HG03060 (cell line): ENCODE results near the gene LINS1.
"Not testable (repeated sequence)": the region's sequence is repeated elsewhere in the genome, so short reads cannot be mapped to it uniquely, and the experiment has no call there.

Source experiments
- ATAC-seq: cut with Tn5 transposase; IDR thresholded peaks from one replicate; pipeline ENCODE4 v1.9.1; 2021; ENCODE audit warnings: low read depth, moderate number of reproducible peaks; ENCODE audit not compliant: unreplicated experiment

Gene LINS1

DNA sequence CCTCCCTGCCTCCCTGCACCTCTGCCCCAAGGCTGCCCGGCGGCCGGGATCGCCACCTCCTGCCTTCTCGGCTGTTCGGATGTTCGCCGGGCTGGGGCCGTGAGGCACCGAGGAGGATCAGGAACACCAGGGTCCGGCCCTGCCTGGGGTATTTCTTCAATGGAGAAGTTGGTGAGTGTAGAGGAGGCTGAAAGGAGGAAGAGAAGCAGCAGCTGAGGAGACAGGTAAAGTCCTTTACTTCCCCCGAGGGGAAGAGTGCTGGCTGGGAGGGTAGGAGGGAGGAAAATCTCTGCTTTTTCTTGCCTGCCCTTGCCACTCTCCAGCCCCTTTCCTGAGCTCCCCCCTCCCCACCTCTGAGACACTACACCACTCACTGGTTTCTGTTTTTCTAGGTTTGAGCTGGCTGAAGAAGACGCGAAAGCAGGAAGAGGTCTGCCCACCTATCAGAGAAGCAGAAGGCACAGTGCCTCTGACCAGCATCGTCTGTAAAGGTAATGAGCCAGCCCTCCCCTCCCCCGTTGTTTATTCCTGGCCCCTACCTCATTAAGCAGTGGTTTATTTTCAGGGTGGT, 924 bp upstream of the LINS1 start:
- ATAC-seq = peak; percentile 21

- ATAC-seq = peak; percentile 0
Observed at GRCh38 chr15:100601617-100602063, 344 bp downstream of the LINS1 start.

DNA sequence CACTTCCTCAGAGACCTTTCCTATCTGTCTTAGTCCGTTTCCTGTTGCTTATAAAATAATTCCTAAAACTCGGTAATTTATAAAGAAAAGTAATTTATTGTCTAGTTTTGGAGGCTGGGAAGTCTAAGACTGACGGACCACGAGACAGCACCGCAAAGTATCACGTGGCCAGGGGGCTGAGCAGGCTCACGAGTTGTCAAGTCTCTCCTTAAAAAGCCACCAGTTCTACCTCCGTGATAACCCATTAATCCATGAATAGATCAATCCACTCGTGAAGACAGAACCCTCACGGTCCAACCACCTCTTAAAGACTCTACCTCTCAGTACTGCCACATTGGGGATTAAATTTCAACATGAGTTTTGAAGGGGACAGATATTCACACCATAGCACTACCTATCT, 821 bp downstream of the LINS1 start:
- ATAC-seq = no peak

- no peak for ATAC-seq
Observed at GRCh38 chr15:100598655-100599054, 3.3 kb downstream of the LINS1 start.

DNA sequence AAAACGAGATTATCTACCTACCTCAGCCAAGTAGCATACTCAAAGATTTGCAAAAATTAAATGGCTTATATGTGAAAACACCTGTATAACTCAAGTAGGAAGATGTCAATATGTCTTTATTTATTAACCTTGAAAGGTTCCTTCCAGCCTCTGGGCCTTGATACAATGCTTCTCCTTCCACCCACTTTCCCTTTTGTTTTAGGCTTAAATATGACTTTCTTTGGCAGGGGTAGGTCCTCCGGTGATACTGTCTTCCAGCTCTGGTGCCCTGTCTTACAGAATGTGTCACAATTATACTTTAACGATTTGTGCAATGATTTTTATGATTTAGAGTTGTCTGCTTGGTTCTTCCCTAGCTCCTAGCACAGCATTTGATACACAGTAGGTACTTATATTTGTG, 4.1 kb downstream of the LINS1 start:
- ATAC-seq = no peak

DNA sequence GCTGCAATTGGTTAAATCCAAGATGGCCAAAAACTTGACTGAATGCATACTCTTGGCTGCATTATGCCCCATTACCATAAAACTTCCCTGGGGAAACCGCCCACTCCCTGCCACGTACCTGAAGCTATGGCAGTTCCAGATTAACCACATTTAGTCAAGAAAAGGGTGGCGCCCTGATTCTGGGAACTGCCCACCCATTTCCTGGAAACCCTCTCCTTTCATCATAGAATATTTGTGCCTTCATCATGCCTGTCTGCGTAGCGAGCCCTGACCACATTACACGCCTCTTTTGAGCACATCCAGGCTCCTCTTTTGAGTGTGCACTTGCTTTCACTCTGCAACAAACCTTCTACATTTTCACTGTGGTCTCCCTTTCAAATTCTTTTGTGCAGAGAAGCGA, 5.2 kb downstream of the LINS1 start:
- ATAC-seq = peak; percentile 74

- no peak for ATAC-seq
Observed at GRCh38 chr15:100595964-100596363, 6.0 kb downstream of the LINS1 start.

GRCh38 chr15:100593431-100593830, 8.6 kb downstream of the LINS1 start:
- ATAC-seq = no peak

- no peak for ATAC-seq
Observed at GRCh38 chr15:100592898-100593297, 9.1 kb downstream of the LINS1 start.

DNA sequence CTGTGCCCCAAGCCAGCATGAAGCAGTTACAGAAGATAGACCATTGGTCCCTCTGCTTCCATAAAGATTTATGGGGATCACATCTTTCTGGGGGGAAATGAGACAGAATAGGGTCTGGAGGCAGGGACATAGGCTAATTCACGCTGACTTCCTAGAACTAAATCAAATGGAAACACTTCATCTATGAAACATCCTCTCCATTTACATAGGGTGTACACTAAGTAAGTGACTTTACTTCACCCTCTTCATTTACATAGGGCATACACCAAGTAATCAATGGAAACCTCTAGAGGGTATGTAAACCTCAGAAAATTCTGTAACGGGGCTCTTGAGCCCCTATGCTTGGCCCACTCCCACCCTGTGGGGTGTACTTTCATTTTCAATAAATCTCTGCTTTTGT, 10.1 kb downstream of the LINS1 start:
- no peak for ATAC-seq

DNA sequence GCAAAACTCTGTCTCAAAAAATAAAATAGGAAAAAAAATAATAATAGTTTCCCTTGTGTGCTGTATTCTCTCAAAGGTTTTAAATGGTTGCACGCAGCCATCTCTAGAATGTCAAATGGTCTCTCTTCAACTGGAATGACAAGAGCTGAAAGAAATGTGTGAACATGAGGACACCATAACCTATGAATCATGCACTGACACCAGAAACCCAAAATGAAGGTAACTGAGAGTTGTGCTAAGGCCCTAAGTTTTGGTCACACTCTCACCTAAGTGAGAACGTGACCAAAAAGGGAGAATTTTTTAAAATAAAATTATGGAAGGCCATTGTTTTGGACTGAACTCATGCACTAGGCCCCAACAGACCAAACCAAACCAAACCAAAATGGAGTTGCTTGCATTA, 10.8 kb downstream of the LINS1 start:
- ATAC-seq = not testable (repeated sequence)

GRCh38 chr15:100588638-100589242, 13.2 kb downstream of the LINS1 start:
- no peak for ATAC-seq

DNA sequence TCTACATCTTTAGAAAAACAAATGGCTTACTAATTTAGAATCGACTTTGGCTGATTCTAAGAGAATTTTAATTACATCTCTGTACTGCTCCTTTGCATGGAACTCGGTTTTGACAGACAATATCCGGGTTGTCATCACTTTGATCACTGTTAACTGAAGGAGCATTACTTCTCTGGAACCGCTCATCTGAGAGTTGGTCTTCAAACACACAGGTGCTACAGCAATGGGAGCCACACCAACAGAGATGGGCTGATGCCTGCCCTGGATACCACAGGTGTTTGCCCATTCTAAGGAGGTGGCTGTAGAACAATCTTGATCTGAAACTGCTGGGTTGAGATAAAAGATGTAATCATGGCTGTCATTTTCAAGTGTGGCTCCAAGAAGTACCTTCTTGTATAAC, 21.6 kb downstream of the LINS1 start:
- no peak for ATAC-seq

DNA sequence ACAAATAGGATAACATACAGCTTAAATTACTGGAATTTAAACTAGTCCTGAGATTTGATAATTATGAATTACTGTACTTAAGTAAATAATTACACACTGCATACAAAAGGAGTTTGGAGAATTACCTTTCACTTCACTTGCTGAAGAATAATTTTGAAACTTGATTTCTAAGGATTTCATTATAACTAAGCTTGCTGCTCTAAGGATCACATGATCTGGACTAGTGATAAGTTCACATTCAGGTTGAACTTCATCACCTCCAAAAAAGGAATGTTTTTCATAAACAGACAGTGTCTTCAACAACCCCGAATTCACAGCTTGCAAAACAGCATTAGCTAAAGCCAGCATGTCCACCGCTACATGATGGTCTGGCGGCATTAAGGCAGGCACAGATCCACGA, 28.5 kb downstream of the LINS1 start:
- ATAC-seq = no peak

DNA sequence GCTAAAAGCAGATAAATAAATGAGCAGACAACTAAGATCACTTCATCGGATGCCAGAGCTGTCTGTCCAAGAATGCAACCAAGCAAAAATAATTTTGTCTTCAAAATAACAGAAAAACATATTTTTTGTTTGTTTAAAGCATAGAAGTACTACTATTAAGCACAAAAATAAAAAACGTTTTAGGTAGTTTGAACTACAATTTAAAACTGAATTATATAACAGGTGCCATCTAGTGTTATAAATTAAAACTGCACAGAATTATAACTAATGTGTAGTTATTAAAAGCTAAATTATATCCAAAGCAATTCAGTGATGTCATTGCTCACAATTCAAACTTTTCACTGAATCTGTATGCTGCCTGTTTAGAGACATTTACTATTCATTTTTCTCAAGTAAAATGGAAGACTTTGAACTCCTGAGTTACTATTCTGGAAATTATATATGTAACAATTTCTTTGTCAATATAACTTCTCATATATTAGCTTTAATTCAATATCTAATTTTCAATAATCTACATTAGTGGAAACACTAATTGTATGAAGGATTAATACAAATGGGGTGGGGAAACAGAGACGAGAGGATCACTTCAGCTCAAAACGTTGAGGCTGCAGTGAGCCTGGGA, 29.5 kb downstream of the LINS1 start:
- ATAC-seq = no peak

- no peak for ATAC-seq
Observed at GRCh38 chr15:100571592-100572167, 30.3 kb downstream of the LINS1 start.

DNA sequence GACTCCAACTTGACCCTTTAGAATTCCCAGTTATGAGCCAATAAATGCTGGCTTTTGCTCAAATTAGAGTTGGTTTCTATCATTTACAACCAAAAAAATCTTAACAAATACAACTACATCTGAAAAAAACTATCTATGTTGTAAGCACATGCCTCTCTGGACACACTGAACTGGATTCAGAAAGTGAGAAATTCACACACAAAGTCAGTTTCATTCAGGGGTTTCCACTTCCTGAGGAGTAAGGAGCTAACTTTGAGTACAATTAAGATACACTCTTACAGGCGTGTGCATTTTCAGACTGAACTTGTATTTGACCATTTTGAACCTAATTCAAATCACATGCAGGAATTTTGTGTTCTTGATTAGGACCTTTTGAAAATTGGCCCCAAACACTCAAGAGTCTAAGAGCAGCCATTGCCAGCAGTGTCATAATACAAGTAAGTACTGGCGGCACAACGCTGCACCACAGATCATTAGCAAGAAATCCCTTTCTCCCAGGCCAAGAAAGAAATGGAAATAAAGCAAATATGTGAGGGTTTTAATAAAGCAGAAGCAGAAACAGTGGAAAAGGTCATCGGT, 31.2 kb downstream of the LINS1 start:
- no peak for ATAC-seq

DNA sequence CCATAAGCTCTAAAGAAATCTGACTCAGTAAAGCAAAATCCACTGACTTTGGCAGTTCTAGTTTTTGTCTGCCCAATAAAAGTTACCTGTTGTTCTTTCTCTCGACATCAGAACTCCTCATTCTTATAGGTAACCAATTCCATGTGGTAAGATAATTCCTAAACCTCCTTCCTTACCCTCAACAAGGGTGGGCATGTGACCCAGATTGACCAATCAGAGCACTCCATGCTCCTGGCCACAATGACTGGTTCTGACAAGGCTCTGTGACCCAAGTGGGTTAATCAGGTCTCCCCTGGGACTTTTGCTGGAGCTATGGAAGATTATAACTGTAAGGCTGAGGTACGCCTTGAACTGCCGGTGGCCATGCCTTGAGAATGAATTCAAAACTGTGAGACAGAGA, 31.7 kb downstream of the LINS1 start:
- no peak for ATAC-seq

DNA sequence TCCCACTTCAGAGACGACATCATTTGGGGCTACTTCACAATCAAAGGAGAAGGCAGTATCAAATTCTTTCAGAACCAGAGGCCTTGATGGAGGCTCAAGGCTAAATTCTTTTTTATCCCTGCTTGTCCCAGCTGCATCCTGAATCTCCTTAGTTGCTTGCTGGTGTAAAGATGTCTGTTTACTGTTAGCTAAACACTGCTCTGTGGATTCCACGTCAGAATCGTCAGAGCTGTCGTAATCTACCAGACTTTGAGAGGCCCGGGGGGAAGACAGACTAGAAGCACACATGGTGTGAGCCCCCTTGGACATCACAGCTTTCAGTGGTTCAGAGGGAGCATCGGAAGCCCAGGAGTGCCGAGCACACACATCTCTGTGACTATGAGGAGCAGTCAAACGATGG, 32.6 kb downstream of the LINS1 start:
- ATAC-seq = no peak

GRCh38 chr15:100566850-100567628, 34.9 kb downstream of the LINS1 start:
- ATAC-seq = no peak

DNA sequence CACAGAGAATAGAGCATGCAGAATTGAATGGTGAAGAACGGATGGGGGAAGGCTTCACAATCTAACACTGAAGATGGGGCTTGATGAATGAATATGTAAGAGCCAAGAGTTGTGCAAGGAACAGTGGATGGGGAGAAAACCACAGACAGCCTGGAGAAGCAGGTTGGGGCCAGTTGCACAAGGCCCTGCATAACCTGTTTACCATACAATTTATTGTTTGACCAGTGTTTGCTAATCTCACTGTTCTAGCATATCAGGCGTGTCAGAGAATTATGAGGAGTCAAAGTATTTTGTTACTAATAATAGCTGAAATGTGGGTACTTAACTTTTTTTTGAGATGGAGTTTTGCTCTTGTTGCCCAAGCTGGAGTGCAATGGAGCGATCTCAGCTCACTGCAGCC, 36.4 kb downstream of the LINS1 start:
- no peak for ATAC-seq
